Inferior parietal cortex (tissue), 1 donor: ENCODE results near the gene SLC17A8.
"Not testable (repeated sequence)": the region's sequence is repeated elsewhere in the genome, so short reads cannot be mapped to it uniquely, and the experiment has no call there.

Experiments
- DNase-seq: peaks from one replicate; pipeline ENCODE4 v3.0.0-alpha.2; 2016; ENCODE audit errors: extremely low spot score

The SLC17A8 gene

DNA sequence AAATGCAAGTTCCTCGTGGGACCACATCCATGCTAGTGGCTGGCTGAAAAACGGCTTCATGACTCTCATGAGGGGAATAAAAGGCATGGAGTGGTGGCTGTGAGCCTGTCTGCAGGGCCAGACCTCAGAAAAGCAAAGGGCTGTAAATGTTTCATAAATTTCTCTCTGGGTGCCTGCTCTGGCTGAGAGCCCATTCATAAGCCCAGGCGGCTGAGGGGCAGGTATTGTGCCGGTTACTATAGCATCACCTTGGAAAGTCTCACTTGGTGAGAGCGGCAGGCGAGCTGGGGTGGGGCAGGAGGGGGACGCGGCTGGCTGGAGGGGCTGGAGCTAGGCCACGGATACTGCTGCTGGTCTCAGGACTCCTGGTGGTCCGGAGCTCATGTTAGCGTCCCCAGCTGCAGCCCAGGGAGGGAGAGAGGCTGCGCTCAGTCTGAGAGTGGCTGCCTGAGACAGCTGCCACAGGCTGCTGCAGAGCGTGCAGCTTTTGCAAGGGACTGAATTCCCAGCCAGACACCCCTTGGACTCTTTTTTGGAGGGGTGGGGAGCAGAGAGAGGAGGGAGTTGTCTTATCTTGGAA, at the start of gene SLC17A8:
Gene SLC17A8, plus strand, starts transcription at position 431 of the 580 bp plus-strand sequence. CDS start 318 bp downstream, outside the sequence.
- no peak for DNase-seq

DNA sequence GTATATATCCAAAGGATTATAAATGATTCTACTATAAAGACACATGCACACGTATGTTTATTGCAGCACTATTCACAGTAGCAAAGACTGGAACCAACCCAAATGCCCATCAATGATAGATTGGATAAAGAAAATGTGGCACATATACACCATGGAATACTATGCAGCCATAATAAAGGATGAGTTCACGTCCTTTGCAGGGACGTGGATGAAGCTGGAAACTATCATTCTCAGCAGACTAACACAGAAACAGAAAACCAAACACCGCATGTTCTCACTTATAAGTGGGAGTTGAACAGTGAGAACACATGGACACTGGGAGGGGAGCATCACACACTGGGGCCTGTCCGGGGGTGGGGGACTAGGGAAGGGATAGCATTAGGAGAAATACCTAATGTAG, 48.7 kb upstream of the SLC17A8 start:
- DNase-seq: not testable (repeated sequence)

DNA sequence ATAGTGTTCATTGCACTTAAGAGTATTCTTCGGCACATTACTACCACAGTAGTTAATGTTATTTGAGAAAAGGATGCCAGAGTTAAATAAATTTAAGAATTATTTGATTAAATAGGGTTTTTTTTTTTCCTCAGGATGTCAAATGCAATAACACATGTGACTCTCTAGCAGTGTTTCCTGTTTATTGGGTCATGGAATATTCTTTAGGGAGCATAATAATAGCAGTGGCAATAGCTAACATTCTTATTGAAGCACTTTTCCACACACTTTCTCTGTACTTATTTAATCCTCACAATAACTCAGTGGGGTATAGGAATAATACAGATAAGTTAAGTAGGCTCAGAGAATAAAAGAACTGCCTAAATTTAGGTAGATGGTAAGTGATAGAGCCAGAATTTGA, 45.6 kb upstream of the SLC17A8 start:
- DNase-seq: no peak

DNA sequence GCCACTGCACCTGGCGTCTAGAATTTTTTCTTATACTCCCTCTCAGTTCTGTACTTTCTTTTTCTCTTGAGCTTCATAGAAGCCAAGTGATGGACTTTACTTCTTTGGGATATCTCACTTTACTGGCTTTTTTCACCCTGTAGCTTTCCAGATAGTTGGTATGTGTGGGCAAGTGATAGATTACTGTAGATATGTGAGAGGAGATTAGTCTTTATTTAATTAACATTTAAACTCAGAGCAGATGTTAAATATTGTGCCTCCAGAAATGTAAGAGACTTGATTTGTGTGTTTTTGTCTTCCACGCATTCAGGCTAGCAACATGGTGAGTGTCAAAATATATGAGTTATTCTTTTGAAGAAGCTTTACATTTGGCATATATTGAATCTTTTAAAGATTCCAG, 39.5 kb upstream of the SLC17A8 start:
- no peak for DNase-seq

DNA sequence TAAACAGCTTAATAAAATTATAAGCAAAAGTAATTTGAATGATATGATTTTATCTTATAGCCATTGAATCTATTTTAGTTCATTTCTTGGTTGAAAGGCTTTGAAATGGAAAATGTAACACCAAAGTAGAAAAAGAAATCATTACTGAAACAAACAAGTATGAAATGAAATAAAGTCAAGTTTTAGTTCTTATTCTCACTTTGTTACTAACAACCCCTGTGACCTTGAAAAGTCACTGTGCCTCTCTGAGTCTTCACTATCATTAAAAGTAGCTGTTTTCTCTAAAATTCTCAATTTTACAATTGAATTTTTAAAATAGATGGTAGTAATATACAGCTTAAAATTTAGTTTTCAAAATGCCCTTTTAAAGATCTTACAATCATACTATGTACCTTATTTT, 32.4 kb upstream of the SLC17A8 start:
- DNase-seq: no peak

DNA sequence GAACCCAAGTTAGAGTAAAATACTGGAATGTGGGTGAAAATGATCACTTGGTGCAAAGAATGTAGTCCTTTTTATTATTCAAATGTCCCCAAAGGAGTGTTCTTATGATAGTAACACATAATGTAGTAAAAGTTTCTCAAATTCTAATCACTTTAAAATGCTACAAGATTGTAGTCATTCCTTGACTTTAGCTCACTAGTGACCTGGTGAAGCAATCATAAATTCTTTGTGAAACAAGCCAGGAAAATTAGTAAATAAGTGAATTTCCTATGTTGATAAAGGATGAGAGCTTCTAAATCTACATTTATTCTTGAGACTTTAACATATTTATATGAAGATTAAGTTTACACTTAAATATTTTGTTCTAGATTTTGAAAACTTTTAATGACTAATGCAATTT, 30.7 kb upstream of the SLC17A8 start:
- no peak for DNase-seq

DNA sequence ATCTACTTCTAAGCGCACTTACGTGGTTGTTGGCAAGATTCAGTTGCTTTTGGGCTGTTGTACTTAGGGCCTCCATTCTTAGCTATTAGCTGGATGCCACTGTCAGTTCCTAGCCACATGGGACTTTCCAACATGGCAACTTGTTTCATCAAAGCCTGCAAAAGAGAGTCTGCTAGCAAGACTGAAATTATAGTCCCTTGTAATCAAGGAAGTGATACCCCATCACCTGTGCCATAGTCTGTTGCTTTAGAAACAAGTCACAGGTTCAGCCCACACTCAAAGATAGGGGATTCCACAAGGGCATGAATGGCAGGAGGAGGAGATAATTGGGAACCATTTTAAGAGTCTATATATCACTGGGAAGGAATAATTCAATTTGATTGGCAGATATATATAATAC, 27.1 kb upstream of the SLC17A8 start:
- no peak for DNase-seq

DNA sequence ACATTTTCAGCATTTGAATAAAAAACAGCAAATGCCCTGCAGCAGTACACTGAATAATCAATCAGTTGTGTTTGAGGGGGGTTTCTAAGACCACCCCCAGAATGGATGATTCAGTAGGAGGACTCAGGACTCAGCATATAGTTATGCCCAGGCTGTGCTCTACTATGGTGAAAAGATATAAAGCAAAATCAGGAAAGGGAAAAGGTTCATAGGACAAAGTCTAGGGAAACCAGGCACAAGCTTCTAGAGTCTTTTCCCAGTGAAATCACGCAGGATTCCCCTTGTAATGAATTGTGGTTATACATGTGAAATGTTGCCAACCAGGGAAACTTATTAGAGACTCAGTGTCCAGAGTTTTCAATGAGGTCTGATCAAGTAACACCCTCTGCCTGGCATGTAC, 25.0 kb upstream of the SLC17A8 start:
- no peak for DNase-seq

DNA sequence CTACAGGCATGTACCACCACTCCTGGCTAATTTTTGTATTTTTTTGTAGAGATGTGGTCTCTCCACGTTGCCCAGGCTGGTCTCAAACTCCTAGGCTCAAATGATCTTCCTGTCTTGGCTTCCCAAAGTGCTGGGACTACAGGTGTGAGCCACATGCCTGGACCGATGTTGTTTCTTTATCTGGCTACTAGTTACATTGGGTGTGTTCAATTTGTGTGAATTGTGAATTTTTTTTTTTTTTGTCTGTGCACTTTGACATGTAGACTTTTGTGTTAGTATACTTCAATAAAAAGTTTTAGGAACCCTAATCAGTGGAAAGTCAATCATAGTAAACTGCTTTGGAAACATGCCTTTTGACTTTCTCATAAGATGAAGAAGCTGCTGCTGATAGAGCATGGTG, 24.0 kb upstream of the SLC17A8 start:
- DNase-seq: no peak

DNA sequence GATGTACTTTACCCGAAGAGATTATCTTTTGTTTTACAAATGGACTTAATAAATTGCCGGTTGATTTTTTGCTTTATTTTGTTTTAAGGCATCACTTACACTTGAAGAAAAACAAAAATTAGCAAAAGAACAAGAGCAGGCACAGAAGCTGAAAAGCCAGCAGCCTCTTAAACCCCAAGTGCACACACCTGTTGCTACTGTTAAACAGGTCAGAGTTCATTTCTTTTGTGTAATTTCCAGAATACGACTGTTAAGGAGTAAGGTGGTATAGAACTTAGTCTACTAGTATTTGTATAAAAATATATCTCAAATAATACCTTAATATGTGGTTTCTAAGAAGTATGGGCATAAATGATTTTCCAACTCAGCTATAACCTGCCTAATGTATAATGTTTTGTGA, 19.6 kb upstream of the SLC17A8 start:
- no peak for DNase-seq

DNA sequence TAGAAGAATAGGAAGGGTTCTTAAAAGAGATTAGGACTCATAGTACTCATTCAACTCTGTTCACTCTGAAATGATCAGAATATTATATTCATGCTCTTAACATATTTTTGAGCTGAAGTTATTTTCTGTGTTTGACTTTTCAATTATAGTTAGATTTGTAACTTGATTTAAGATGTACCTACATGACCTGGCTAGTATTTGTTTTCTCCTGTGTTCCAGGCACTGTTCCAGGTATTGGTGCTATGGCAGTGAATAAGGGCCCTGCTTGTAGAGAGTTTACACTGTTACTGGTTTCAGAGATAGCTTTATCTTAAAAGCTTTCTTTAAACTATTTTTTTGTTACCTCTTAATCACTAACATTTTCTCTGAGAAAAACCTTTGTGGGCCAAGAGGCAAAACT, 19.1 kb upstream of the SLC17A8 start:
- DNase-seq: no peak

DNA sequence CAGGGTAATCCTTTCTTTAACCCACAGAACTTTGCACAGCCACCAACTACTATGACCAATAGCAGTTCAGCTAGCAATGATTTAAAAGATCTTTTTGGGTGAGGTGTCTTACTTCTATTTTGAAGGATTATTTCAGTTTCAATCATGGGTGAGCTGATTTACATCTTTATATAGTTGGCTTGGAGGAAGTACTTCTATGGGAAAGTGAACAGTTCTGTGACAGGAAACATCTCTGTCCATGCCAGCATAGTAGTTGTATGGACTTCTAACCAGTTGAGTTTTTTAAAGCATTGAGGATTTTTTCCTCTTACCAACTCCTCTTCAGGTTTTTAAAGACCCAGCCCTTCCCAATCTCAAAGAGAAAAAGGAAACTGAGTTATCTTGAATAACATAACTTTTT, 17.8 kb upstream of the SLC17A8 start:
- no peak for DNase-seq

DNA sequence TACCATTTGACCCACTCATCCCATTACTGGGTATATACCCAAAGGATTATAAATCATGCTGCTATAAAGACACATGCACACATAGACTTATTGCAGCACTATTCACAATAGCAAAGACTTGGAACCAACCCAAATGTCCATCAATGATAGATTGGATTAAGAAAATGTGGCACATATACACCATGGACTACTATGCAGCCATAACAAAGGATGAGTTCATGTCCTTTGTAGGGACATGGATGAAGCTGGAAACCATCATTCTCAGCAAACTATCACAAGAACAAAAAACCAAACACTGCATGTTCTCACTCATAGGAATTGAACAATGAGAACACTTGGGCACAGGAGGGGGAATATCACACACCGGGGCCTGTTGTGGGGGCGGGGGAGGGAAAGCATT, 14.0 kb upstream of the SLC17A8 start:
- not testable (repeated sequence) for DNase-seq

DNA sequence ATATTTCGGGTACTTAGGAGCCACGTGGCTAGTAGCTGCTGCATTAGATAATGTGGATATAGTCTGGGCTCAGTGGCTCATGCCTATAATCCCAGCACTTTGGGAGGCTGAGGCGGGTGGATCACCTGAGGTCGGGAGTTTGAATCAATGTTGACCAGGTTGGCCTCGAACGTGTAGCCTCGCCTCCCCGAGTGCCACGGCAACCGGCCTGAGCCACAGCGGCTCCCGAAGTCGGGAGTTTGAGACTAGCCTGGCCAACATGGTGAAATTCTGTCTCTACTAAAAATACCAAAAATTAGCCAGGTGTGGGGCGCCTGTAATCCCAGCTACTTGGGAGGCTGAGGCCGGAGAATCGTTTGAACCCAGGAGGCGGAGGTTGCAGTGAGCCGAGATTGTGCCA, 12.5 kb upstream of the SLC17A8 start:
- DNase-seq: not testable (repeated sequence)

DNA sequence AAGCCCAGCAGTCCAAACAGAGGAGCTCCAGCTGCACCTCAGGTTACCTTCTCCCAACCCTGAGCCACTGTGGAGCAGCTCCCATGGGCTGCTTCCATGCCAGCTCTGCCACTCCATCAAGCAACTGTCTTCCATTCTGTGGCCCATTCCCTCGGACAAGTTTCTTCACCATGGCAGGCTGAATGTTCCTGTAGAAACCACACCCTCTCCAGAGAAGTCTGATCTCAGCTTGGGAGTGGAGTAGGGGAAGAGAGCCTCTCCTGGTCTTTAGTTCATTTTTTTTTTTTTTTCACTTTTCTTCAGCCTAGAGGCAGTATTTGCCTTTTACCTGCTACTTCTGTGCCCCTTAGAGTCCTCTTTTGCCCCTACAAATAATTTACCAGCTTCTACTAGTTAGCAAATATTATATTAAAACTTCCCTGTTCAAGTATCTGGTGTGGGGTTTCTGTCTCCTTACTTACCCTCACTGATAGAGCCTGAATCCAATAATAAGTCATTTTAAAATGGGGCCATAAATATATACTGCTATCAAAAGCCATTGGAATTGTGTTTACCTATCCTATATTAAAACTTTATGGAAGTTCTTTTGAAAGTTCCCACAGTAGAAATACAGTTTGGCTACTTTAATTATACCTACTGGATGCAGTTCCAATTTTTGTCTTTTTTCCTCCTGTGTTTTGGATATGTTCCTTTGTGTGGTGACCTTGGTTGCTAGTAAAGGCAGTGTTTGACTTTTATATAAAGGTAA, 11.7 kb upstream of the SLC17A8 start:
- DNase-seq: no peak

DNA sequence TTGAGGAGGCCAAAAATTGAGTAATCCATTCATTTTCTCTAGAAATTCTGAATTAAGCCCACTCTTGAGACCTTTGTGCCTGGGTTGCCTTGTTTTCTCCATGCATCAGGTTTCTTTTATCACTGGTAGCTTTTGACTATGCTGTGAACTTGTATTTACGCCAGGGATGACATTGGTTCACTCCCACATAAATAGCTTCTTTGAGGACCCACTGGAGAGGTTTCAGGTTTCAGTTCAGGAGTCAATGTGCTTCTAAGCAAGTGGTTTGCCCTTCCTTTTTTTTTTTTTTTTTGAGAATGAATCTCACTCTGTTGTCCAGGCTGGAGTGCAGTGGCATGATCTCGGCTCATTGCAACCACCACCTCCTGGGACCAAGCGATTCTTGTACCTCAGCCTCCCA, 10.2 kb upstream of the SLC17A8 start:
- no peak for DNase-seq

DNA sequence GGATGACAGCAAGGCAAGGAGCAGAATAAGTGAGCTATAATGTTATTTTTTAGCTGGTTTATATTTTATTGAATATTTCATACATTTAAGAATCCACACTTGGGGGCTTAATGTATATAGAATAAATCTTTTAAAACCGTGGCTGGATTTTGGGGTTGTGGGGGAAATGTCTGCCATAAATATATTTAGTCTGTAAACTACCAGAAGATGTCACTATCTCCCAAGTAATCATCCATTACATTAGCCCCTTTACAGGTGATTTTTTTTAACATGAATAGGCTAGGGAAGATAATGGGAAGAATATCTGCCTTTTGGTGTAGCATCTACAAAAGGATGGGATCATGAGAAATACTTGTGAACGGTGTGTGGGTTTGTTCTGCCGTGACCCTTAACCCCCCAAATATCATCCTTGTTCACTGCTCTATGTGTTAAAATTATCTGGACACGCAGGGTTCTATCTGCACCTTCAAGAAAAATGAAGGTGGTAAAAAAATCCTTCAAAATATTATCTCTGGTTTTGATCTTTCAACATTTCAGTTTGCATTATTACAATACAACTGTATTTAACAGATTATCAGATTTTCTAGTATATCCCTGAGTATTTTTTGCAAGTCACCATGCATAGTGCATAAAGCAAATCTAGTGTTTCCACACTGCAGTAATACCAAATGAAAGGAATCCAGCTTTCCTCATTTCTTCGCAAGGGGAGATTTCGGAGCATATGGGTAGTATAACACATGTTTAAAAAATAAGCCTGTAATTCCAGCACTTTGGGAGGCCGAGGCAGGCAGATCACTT, 8.0 kb upstream of the SLC17A8 start:
- peak; percentile 53 for DNase-seq

DNA sequence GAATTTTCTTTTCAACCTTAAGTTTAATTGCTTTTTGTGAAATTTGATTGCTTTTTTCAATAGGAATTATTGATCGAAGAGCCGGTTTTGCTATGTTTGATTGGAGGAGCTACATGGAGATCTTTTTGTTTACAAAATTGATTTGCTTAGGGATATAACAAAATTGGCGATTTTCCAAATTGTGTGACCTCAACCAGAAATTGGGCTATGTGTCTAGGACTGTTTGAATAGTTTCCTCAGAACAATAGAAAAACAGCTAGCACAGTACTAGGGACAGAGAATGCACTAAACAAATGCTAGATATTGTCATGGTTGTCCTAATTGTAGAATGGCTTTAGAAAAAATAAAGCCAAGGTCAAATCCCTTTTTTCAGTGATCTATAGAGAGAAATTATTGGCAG, 2.4 kb downstream of the SLC17A8 start:
- no peak for DNase-seq

DNA sequence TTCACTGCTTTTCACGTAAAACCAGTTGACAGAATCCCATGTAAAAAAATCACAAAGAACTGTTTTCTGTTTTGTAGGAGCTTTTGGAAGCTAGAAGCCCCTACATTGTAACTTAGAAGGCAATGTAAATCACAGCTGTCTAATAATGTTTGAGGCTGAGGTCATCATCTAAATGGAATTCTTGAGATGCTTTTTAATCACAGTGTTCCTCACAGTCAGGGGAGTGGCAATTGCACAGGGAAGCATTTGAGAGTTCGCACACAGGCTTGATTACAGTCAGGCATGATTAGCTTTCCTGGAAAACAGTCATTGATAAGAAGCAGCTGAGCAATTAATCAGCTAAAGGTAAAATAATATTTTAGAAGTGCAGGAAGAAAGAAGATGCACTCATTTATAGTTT, 2.9 kb downstream of the SLC17A8 start:
- DNase-seq: no peak

DNA sequence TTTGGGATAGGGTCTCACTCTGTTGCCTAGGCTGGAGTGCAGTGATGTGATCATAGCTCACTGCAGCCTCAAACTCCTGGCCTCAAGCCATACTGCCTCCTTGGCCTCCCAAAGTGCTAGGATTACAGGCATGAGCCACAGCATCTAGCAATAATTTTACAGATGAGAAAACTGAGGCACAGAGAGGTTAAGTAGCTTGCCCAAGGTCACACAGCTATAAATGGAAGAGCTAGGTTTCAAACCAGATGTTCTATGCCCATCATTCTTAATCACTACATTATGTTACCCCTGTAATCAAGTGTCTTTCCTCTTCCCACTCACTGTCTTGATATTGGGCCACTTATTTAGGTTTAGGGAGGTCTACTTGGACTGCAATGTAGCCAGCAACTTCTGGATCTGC, 3.6 kb downstream of the SLC17A8 start:
- DNase-seq: no peak

DNA sequence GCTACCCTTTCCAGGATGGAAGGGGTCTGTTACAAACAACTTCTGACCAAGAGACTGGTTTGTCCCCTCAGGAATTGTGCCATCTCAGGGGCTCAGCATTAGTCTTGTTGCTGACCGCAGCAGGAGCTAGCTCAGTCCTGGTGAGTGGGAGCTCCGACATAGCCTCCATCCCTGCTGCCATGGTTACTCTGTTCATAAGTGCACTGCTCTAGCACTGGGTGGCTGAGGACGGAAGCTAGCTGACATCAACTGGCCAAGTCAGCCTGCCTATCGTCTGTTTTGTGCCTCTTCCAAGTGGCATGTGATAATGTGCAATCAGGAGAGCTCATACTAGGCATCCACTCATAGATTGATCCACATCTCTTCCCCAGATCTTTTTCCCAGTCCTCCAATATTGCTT, 7.5 kb downstream of the SLC17A8 start:
- DNase-seq: no peak

DNA sequence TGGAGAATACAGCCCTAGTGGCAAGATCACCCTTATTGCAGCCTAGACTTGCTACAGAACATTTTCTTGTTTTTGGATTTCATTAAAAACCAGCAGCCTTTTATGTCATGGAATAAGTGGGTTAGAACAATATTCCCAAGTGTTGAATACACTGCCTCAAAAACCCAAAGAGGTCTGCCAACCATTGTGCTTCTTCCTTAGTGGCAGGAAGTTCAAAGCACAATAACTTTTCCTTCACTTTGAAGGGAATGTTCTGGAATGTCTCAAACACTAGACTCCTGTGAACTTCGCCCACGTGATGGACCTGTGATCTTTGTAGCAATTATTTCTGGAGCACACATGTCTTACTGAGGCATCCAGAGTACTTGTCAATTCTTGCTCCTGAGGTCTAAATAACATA, 8.5 kb downstream of the SLC17A8 start:
- no peak for DNase-seq

DNA sequence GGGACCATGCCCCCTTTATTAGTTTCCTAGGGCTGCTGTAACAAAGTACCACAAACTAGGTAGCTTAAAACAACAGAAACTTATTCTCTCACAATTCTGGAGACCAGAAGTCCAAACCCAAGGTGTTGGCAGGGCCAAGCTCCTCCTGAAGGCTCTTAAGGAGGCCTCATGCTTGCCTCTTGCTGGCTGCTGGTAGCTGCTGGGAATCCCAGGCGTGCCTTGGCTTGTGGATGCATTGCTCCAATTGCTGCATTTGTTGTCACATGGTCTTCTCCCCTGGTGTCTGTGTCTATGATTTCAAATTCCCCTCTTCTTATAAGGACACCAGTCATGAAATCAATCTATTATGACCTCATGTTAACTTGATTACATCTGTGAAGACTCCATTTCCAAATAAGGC, 11.2 kb downstream of the SLC17A8 start:
- DNase-seq: no peak
